PFSK-1 (cell line): ENCODE results near the gene POLE.

Experiments used
- POLR2AphosphoS5 ChIP-seq: IDR thresholded peaks from 2 replicates; pipeline ENCODE4 v1.6.1; 2012; ENCODE audit warnings: low read depth, mild to moderate bottlenecking, control low read depth, low read length, moderate library complexity
- TAF1 ChIP-seq: IDR thresholded peaks from 2 replicates; pipeline ENCODE4 v1.6.1; 2012; ENCODE audit warnings: low read length, control low read depth, borderline replicate concordance; ENCODE audit not compliant: insufficient read depth
- TF ChIP-seq, protein P1 (sequence below), 2 experiments: IDR thresholded peaks; 2 replicates each; pipeline versions ENCODE4 v1.6.1 to v1.8.0; 2011 to 2012; ENCODE audit warnings: low read depth in 2 of 2, low read length in 2 of 2, control low read depth in 1 of 2, inconsistent platforms in 1 of 2, mild to moderate bottlenecking in 1 of 2, moderate library complexity in 1 of 2; ENCODE audit not compliant: insufficient read depth in 1 of 2

DNA sequence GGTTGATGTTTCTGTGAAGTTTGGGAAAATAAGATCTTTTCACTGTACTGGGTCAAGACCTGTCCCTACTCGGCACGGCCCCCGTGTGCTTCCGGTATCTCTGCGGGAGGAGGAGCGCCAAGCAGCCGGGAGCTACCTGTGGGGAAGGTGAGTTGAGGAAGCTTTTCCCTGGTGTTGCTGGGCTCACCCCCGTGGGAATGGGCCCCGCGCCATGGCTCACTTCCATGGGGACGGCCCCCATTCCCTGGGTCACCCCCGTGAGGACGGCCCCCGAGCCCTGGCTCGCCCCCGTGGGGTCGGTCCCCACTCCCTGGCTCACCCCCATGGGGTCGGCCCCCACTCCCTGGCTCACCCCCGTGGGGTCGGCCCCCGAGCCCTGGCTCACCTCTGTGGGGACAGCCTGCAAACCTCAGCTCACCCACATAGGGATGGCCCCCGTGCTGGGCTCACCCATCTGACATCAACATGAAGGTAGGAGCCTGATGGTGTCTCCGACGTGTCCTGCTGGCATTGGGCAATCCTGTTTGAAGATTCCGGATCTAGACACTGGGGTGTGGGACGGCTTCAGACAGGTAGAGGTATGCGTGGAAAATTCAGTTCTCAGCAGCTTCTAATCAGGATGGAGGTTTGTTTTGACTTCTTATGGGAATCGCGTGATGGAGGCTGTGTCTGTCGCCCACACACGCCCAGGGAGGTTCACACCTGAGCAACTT, 85.8 kb downstream of the POLE start:
- TF ChIP-seq, protein P1, sequence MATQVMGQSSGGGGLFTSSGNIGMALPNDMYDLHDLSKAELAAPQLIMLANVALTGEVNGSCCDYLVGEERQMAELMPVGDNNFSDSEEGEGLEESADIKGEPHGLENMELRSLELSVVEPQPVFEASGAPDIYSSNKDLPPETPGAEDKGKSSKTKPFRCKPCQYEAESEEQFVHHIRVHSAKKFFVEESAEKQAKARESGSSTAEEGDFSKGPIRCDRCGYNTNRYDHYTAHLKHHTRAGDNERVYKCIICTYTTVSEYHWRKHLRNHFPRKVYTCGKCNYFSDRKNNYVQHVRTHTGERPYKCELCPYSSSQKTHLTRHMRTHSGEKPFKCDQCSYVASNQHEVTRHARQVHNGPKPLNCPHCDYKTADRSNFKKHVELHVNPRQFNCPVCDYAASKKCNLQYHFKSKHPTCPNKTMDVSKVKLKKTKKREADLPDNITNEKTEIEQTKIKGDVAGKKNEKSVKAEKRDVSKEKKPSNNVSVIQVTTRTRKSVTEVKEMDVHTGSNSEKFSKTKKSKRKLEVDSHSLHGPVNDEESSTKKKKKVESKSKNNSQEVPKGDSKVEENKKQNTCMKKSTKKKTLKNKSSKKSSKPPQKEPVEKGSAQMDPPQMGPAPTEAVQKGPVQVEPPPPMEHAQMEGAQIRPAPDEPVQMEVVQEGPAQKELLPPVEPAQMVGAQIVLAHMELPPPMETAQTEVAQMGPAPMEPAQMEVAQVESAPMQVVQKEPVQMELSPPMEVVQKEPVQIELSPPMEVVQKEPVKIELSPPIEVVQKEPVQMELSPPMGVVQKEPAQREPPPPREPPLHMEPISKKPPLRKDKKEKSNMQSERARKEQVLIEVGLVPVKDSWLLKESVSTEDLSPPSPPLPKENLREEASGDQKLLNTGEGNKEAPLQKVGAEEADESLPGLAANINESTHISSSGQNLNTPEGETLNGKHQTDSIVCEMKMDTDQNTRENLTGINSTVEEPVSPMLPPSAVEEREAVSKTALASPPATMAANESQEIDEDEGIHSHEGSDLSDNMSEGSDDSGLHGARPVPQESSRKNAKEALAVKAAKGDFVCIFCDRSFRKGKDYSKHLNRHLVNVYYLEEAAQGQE (IDR thresholded peaks at IDR 0.05; ENCODE audit: insufficient read depth in 1 of 2, low read depth in 2 of 2, low read length in 2 of 2): no peak
- TF ChIP-seq TAF1 (no peak), POLR2AphosphoS5 (no peak)
